NCI-H774 (cell line): ENCODE measurements around the gene PBX1.

Source experiments
- DNase-seq: peaks from one replicate; lab custom pipeline; 2025; lab: John Stamatoyannopoulos, UW

The PBX1 gene

GRCh38 chr1:164563721-164564360 lies 4.9 kb downstream of the PBX1 start:
- no peak for DNase-seq

- DNase-seq, result no peak
Measured at GRCh38 chr1:164564378-164564777, 5.4 kb downstream of the PBX1 start.

- DNase-seq, result no peak
Measured at GRCh38 chr1:164565357-164565756, 6.4 kb downstream of the PBX1 start.

- DNase-seq, result no peak
Measured at GRCh38 chr1:164567774-164568173, 8.8 kb downstream of the PBX1 start.

GRCh38 chr1:164569241-164569640 lies 10.3 kb downstream of the PBX1 start:
- DNase-seq, result no peak

GRCh38 chr1:164569866-164570265 lies 10.9 kb downstream of the PBX1 start:
- no peak for DNase-seq

GRCh38 chr1:164571333-164571732 lies 12.3 kb downstream of the PBX1 start:
- DNase-seq, result no peak

- DNase-seq, result no peak
Measured at GRCh38 chr1:164575356-164575886, 16.4 kb downstream of the PBX1 start.

GRCh38 chr1:164576291-164577271 lies 17.6 kb downstream of the PBX1 start:
- DNase-seq, result no peak

GRCh38 chr1:164577291-164577690 lies 18.3 kb downstream of the PBX1 start:
- DNase-seq, result no peak

- DNase-seq, result no peak
Measured at GRCh38 chr1:164578479-164579200, 19.7 kb downstream of the PBX1 start.

GRCh38 chr1:164579381-164579780 lies 20.4 kb downstream of the PBX1 start:
- no peak for DNase-seq

- DNase-seq, result no peak
Measured at GRCh38 chr1:164581762-164582161, 22.8 kb downstream of the PBX1 start.

- DNase-seq, result no peak
Measured at GRCh38 chr1:164583196-164583595, 24.2 kb downstream of the PBX1 start.

GRCh38 chr1:164583835-164584539 lies 25.0 kb downstream of the PBX1 start:
- no peak for DNase-seq

GRCh38 chr1:164586591-164586990 lies 27.6 kb downstream of the PBX1 start:
- no peak for DNase-seq

- DNase-seq, result peak; percentile 39
Measured at GRCh38 chr1:164587617-164588501, 28.9 kb downstream of the PBX1 start.

- no peak for DNase-seq
Measured at GRCh38 chr1:164588516-164589341, 29.7 kb downstream of the PBX1 start.

- DNase-seq, result no peak
Measured at GRCh38 chr1:164589408-164589807, 30.4 kb downstream of the PBX1 start.
